ENCODE measurements around the gene CBFA2T2.

The CBFA2T2 gene

GRCh38 chr20:33687370-33687915 lies 197.5 kb downstream of the CBFA2T2 start:
- Histone ChIP-seq H3K79me2 (ENCODE audit: insufficient read depth, low read length) (peaks cover 37% of the 10 kb centered on the region), H3K36me3 (ENCODE audit: insufficient read depth, low read length) (peaks cover 30% of the 10 kb centered on the region), H3K27me3 (ENCODE audit: insufficient read depth, low read length, poor library complexity) (no peaks in the 10 kb centered on the region), H4K20me1 (ENCODE audit: insufficient read depth, low read length) (peaks cover 31% of the 10 kb centered on the region), H3K4me2 (ENCODE audit: insufficient read depth, low read length) (no peak overlapping the region), H3K27ac (ENCODE audit: low read length) (0 out of 2 replicates have a peak overlapping the region, but pooled peaks have one; percentile 9), H3K4me3 (ENCODE audit: low read depth in 1 of 2, low read length in 2 of 2) (no peak overlapping the region), H2AFZ (ENCODE audit: low read depth, low read length) (peak overlapping the region; percentile 81; the same call in 1 of the 2 replicates), H3K9me3 (ENCODE audit: insufficient read depth, low read length, severe bottlenecking) (no peaks in the 10 kb centered on the region), H3K9ac (ENCODE audit: low read depth, low read length) (no peak overlapping the region), H3K4me1 (ENCODE audit: insufficient read depth, low read length) (peaks cover 58% of the 10 kb centered on the region)
- ATAC-seq (ENCODE audit: insufficient read depth, low read depth) (no peak), DNase-seq (no peak)
- TF ChIP-seq EZH2 (IDR thresholded peaks at IDR 0.05; ENCODE audit: borderline replicate concordance, low read depth, low read length, severe bottlenecking), result no peak

GRCh38 chr20:33687993-33688937 lies 198.4 kb downstream of the CBFA2T2 start:
- Histone ChIP-seq H3K4me1 (ENCODE audit: insufficient read depth, low read length) (peaks cover 54% of the 10 kb centered on the region), H3K79me2 (ENCODE audit: insufficient read depth, low read length) (peaks cover 28% of the 10 kb centered on the region), H3K4me3 (ENCODE audit: low read depth in 1 of 2, low read length in 2 of 2) (no peak overlapping the region), H2AFZ (ENCODE audit: low read depth, low read length) (no peak overlapping the region), H3K4me2 (ENCODE audit: insufficient read depth, low read length) (no peak overlapping the region), H3K27me3 (ENCODE audit: insufficient read depth, low read length, poor library complexity) (no peaks in the 10 kb centered on the region), H3K9ac (ENCODE audit: low read depth, low read length) (no peak overlapping the region), H3K27ac (ENCODE audit: low read length) (no peak overlapping the region), H3K9me3 (ENCODE audit: insufficient read depth, low read length, severe bottlenecking) (no peaks in the 10 kb centered on the region), H4K20me1 (ENCODE audit: insufficient read depth, low read length) (peaks cover 23% of the 10 kb centered on the region), H3K36me3 (ENCODE audit: insufficient read depth, low read length) (peaks cover 22% of the 10 kb centered on the region)
- ATAC-seq (ENCODE audit: insufficient read depth, low read depth), result no peak
- DNase-seq, result no peak
- no peak for TF ChIP-seq CTCF (IDR thresholded peaks at IDR 0.05; ENCODE audit: borderline replicate concordance, extremely low read depth, low read length, poor library complexity, severe bottlenecking)

GRCh38 chr20:33688938-33689424 lies 199.1 kb downstream of the CBFA2T2 start:
- peaks cover 48% of the 10 kb centered on the region for H3K4me1 ChIP-seq (ENCODE audit: insufficient read depth, low read length)
- no peaks in the 10 kb centered on the region for H3K9me3 ChIP-seq (ENCODE audit: insufficient read depth, low read length, severe bottlenecking)

More at GRCh38 chr20:33688938-33689424, 199.1 kb downstream of the CBFA2T2 start:
- DNase-seq (no peak), ATAC-seq (ENCODE audit: insufficient read depth, low read depth) (no peak)
- peak overlapping the region; percentile 66; the same call in 1 of the 2 replicates for H3K27ac ChIP-seq (ENCODE audit: low read length)
- TF ChIP-seq EZH2 (IDR thresholded peaks at IDR 0.05; ENCODE audit: borderline replicate concordance, low read depth, low read length, severe bottlenecking) (no peak), CTCF (IDR thresholded peaks at IDR 0.05; ENCODE audit: borderline replicate concordance, extremely low read depth, low read length, poor library complexity, severe bottlenecking) (no peak)
- H3K9ac ChIP-seq (ENCODE audit: low read depth, low read length), result no peak overlapping the region
- peaks cover 21% of the 10 kb centered on the region for H3K79me2 ChIP-seq (ENCODE audit: insufficient read depth, low read length)
- H3K36me3 ChIP-seq (ENCODE audit: insufficient read depth, low read length), result peaks cover 17% of the 10 kb centered on the region
- H3K4me3 ChIP-seq (ENCODE audit: low read depth in 1 of 2, low read length in 2 of 2), result no peak overlapping the region
- peaks cover 17% of the 10 kb centered on the region for H4K20me1 ChIP-seq (ENCODE audit: insufficient read depth, low read length)
- no peak overlapping the region for H3K4me2 ChIP-seq (ENCODE audit: insufficient read depth, low read length)
- no peaks in the 10 kb centered on the region for H3K27me3 ChIP-seq (ENCODE audit: insufficient read depth, low read length, poor library complexity)
- no peak overlapping the region for H2AFZ ChIP-seq (ENCODE audit: low read depth, low read length)

All from DND-41 (cell line).